GM12878 (cell line): Measurements from ENCODE around the gene FCHSD2. TPM values are rescaled to one million over a fixed set of nuclear protein-coding genes. Genes with fewer than 3 reads are reported as not detected.
A peak's percentile ranks its signal among the peaks of the same experiment; 100 is the strongest.

Experiments
- ATAC-seq: fragments of 200-7000 bp; cut with Tn5 transposase; 3 replicates; pipeline ENCODE4 v1.9.1; 2020; ENCODE audit warnings: mild to moderate bottlenecking, moderate library complexity
- BruUV-seq: library from RNA; stranded (reverse); fragments of 400-500 nt; replicated peaks from 2 replicates; lab custom pipeline; 2021; lab: Mats Ljungman, UMichigan
- CTCF ChIA-PET: fragments of 300-600 bp; sonication (Branson Sonifier 250); formaldehyde crosslinking; extraction: SDS; loops from one replicate; lab custom pipeline; 2021; ENCODE audit warnings: inconsistent platforms; lab: Yijun Ruan, JAX
- POLR2A ChIA-PET: fragments of 350-600 bp; formaldehyde crosslinking; extraction: SDS; loops from one replicate; lab custom pipeline; 2021; ENCODE audit warnings: inconsistent platforms; lab: Charles Lee
- RAD21 ChIA-PET: fragments of 300-600 bp; sonication (Branson Sonifier 250); formaldehyde crosslinking; loops from one replicate; lab custom pipeline; 2023; ENCODE audit warnings: antibody characterized with exemption; ENCODE audit not compliant: unreplicated experiment; lab: Charles Lee
- SMC1A ChIA-PET: fragments of 300-600 bp; sonication (Branson Sonifier 250); formaldehyde crosslinking; loops from one replicate; lab custom pipeline; 2023; ENCODE audit not compliant: unreplicated experiment, uncharacterized antibody; lab: Charles Lee
- DNase-seq: peaks from one replicate; pipeline ENCODE4 v3.0.0-alpha.2; 2011; ENCODE audit warnings: low read depth, low spot score
- FAIRE-seq: peaks from 3 replicates; lab custom pipeline; 2011; peaks lifted over from hg19 to GRCh38; lab: Jason Lieb, UNC
- H2AFZ ChIP-seq: 2 replicates; pipeline ENCODE4 v1.6.0; 2011; ENCODE audit warnings: low read depth, low read length, control low read depth; ENCODE audit not compliant: control insufficient read depth
- H3K27ac ChIP-seq: 2 replicates; pipeline ENCODE4 v1.5.1; 2011; ENCODE audit warnings: control low read depth; ENCODE audit not compliant: control insufficient read depth, insufficient read depth
- H3K27me3 ChIP-seq, 2 experiments: replicated peaks in 1 of 2; 2 replicates each; pipeline versions ENCODE4 v1.6.0 to v1.6.1; 2011; ENCODE audit warnings: low read length in 1 of 2; ENCODE audit not compliant: control insufficient read depth in 2 of 2, insufficient read depth in 2 of 2
- H3K36me3 ChIP-seq, 2 experiments: 2 replicates each; pipeline ENCODE4 v1.5.1; 2011; ENCODE audit warnings: low read length in 1 of 2; ENCODE audit not compliant: control insufficient read depth in 2 of 2, insufficient read depth in 2 of 2
- H3K4me1 ChIP-seq: 2 replicates; pipeline ENCODE4 v1.6.1; 2011; ENCODE audit warnings: mild to moderate bottlenecking, low read length, moderate library complexity, mixed read lengths; ENCODE audit not compliant: control insufficient read depth, insufficient read depth
- H3K4me2 ChIP-seq: 2 replicates; pipeline ENCODE4 v1.6.0; 2011; ENCODE audit warnings: control low read depth; ENCODE audit not compliant: control insufficient read depth, insufficient read depth
- H3K4me3 ChIP-seq: fragments of 200-600 bp; sonication (generic); 2 replicates; pipeline ENCODE4 v1.5.1; 2016
- H3K79me2 ChIP-seq: 2 replicates; pipeline ENCODE4 v1.6.0; 2011; ENCODE audit warnings: low read length; ENCODE audit not compliant: control insufficient read depth, insufficient read depth
- H3K9ac ChIP-seq: 2 replicates; pipeline ENCODE4 v1.8.0; 2011; ENCODE audit warnings: low read length, control low read depth, mixed read lengths; ENCODE audit not compliant: control insufficient read depth, insufficient read depth
- H3K9me3 ChIP-seq: replicated peaks from 3 replicates; pipeline ENCODE4 v1.5.1; 2011; ENCODE audit warnings: mild to moderate bottlenecking, low read length; ENCODE audit not compliant: control insufficient read depth, insufficient read depth
- H4K20me1 ChIP-seq: 2 replicates; pipeline ENCODE4 v1.6.0; 2011; ENCODE audit not compliant: control insufficient read depth, insufficient read depth
- BHLHE40 ChIP-seq, 2 experiments: fragments of 450-650 bp in 1 of 2; IDR thresholded peaks; 2 replicates each; pipeline ENCODE4 v1.6.1; 2011 to 2017; ENCODE audit warnings: low read depth in 2 of 2, borderline replicate concordance in 1 of 2, improper control_type of control experiment in 1 of 2, low read length in 1 of 2, mild to moderate bottlenecking in 1 of 2
- BMI1 ChIP-seq: fragments of 450-650 bp; IDR thresholded peaks from 2 replicates; pipeline ENCODE4 v1.6.1; 2016; ENCODE audit warnings: mild to moderate bottlenecking, moderate library complexity, borderline replicate concordance
- CREM ChIP-seq: IDR thresholded peaks from 2 replicates; pipeline ENCODE4 v1.6.1; 2014; ENCODE audit warnings: antibody characterized with exemption, low read depth
- FOS ChIP-seq: IDR thresholded peaks from 3 replicates; pipeline ENCODE4 v1.6.1; 2011; ENCODE audit warnings: borderline replicate concordance; ENCODE audit not compliant: insufficient read length; ENCODE audit errors: extremely low read depth
- KLF5 ChIP-seq: fragments of 450-650 bp; IDR thresholded peaks from 2 replicates; pipeline ENCODE4 v1.6.1; 2014; ENCODE audit warnings: mild to moderate bottlenecking; ENCODE audit not compliant: partially characterized antibody
- NFYB ChIP-seq: IDR thresholded peaks from 2 replicates; pipeline ENCODE4 v1.6.1; 2011; ENCODE audit warnings: low read depth, mild to moderate bottlenecking, low read length, improper control_type of control experiment, moderate library complexity; ENCODE audit not compliant: insufficient read depth
- NR2C1 ChIP-seq: fragments of 450-650 bp; IDR thresholded peaks from 2 replicates; pipeline ENCODE4 v1.6.1; 2017; ENCODE audit warnings: antibody characterized with exemption, mild to moderate bottlenecking, moderate library complexity
- NRF1 ChIP-seq: conservative IDR thresholded peaks from 2 replicates; pipeline ENCODE4 v1.6.1; 2011; ENCODE audit warnings: mild to moderate bottlenecking, low read depth, low read length, improper control_type of control experiment
- PML ChIP-seq: IDR thresholded peaks from 2 replicates; pipeline ENCODE4 v1.6.1; 2012; ENCODE audit warnings: low read length, inconsistent platforms
- SRF ChIP-seq, 2 experiments: IDR thresholded peaks; 2 replicates each; pipeline ENCODE4 v1.6.1; 2011; ENCODE audit warnings: low read depth in 2 of 2, low read length in 2 of 2, mild to moderate bottlenecking in 1 of 2, moderate library complexity in 1 of 2
- ZNF207 ChIP-seq: fragments of 450-650 bp; IDR thresholded peaks from 2 replicates; pipeline ENCODE4 v1.6.1; 2014; ENCODE audit warnings: antibody characterized with exemption, mild to moderate bottlenecking, borderline replicate concordance
- ZNF274 ChIP-seq: IDR thresholded peaks from one replicate; pipeline ENCODE4 v1.8.0; 2011; ENCODE audit not compliant: insufficient read length, insufficient read depth
- in situ Hi-C: fragments of 300-500 bp; cut with MboI; formaldehyde crosslinking; loops from 9 replicates; pipeline ENCODE4 v1.14.3; 2018; ENCODE audit warnings: mixed read lengths
- intact Hi-C: fragments of 100-400 bp; cut with micrococcal nuclease; formaldehyde crosslinking; loops from one replicate; pipeline ENCODE4 v1.14.2; 2022; ENCODE audit not compliant: unreplicated experiment
- polyA plus RNA-seq, 11 experiments: library from polyadenylated mRNA; depleted of rRNA in 4 of 11; unstranded in 6 of 11; stranded (reverse) in 5 of 11; fragments of >200 nt; fragmentation: Nextera tagmentation in 4 of 11; fragmentation: Illumina TruSeq in 1 of 11; extraction: Ambion mirVana in 4 of 11; extraction: Trizol in 1 of 11; gene quantifications; 1 replicate in 1 of 11; 2 replicates in 10 of 11; pipeline versions ENCODE4 v1.2.1 to v1.2.3, GENCODE V29; 2011 to 2016; ENCODE audit warnings: inconsistent platforms in 2 of 11, missing spikeins in 2 of 11, low read depth in 1 of 11
- total RNA-seq, 4 experiments: library from RNA; depleted of rRNA in 3 of 4; stranded (reverse); fragments of >200 nt in 3 of 4; fragmentation: Illumina TruSeq in 1 of 4; extraction: Trizol in 1 of 4; gene quantifications; 2 replicates each; pipeline versions ENCODE4 v1.2.1 to v1.2.3, GENCODE V29; 2013 to 2021
- TF ChIP-seq, protein P1 (sequence below): fragments of 450-650 bp; IDR thresholded peaks from 2 replicates; pipeline ENCODE4 v1.6.1; 2018; ENCODE audit warnings: mild to moderate bottlenecking, low read depth, moderate library complexity; ENCODE audit not compliant: partially characterized antibody
- TF ChIP-seq, protein P2 (sequence below): IDR thresholded peaks from 2 replicates; pipeline ENCODE4 v1.6.1; 2012; ENCODE audit warnings: low read depth, low read length, improper control_type of control experiment
- TF ChIP-seq, protein P3 (sequence below): IDR thresholded peaks from 2 replicates; pipeline ENCODE4 v1.6.1; 2011; ENCODE audit warnings: low read depth, low read length, improper control_type of control experiment, borderline replicate concordance

The FCHSD2 gene
- total and polyA plus RNA-seq, 10 of the 15 experiments (the other 5 are each of a cell fraction or from before 2014, with no cell fraction given): 13.2 to 89.8 (median 47.8) TPM

DNA sequence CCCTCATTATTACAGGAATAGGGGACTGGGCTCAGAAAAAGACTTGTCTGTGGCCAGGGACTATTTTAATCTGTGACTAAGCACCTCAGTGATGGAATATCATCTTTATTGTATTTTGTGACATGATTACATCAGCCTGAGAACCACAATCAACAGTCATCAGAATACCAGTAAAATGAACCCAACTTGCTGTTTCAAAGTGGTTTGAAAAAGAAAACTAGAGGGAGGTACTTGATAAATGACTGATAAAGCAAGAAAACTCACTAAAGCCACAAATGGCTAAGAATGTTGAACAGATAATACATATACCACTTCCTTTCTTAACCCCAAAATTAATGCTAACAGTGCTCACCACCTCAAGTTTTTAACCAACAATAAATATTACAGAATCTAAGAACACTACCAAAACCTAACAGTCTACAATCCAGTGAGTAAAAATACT is 172.2 kb downstream of the FCHSD2 start (continued):
- TF ChIP-seq, protein P1, sequence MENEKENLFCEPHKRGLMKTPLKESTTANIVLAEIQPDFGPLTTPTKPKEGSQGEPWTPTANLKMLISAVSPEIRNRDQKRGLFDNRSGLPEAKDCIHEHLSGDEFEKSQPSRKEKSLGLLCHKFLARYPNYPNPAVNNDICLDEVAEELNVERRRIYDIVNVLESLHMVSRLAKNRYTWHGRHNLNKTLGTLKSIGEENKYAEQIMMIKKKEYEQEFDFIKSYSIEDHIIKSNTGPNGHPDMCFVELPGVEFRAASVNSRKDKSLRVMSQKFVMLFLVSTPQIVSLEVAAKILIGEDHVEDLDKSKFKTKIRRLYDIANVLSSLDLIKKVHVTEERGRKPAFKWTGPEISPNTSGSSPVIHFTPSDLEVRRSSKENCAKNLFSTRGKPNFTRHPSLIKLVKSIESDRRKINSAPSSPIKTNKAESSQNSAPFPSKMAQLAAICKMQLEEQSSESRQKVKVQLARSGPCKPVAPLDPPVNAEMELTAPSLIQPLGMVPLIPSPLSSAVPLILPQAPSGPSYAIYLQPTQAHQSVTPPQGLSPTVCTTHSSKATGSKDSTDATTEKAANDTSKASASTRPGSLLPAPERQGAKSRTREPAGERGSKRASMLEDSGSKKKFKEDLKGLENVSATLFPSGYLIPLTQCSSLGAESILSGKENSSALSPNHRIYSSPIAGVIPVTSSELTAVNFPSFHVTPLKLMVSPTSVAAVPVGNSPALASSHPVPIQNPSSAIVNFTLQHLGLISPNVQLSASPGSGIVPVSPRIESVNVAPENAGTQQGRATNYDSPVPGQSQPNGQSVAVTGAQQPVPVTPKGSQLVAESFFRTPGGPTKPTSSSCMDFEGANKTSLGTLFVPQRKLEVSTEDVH: no peak
- peak; percentile 78 for TF ChIP-seq CREM

DNA sequence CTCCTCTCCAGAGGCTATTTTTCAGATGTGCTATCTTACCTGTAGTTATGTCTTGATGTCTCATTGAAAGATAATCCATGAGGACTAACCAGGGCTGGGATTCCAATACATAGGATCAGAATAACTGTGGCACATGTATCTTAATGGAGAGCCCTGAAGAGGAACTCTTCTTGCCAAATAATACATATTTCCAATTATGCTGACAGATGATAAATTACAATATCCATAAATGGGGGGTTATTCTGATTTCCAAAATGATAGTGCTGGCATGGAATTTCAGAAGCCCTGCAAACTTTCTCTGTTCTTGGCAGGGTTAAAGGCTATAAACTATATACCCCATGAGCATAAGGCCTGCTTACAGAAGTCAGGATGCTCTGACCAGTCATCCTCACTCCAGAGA is 173.7 kb downstream of the FCHSD2 start:
- peaks cover 2 to 19% of the 10 kb centered on the region in 2 experiments for H3K36me3 ChIP-seq
- H3K4me1 ChIP-seq: peaks cover 22% of the 10 kb centered on the region
- H3K27me3 ChIP-seq: no peaks in the 10 kb centered on the region
- BruUV-seq: no TSS peak
- H4K20me1 ChIP-seq: no peaks in the 10 kb centered on the region
- CTCF ChIA-PET: no interaction called here
- in situ Hi-C loops: no loop called here
- H3K4me3 ChIP-seq: no peak overlapping the region
- SMC1A ChIA-PET: interaction anchor here (1.1 kb wide), 1 partner anchor 17 kb away, joined by 5 read pairs; no protein-coding TSS in a partner anchor
- POLR2A ChIA-PET: no interaction called here
- H3K79me2 ChIP-seq: peaks cover 14% of the 10 kb centered on the region
- H3K9ac ChIP-seq: no peak overlapping the region
- no peak for ATAC-seq
- H3K4me2 ChIP-seq: no peak overlapping the region
- no peak overlapping the region for H2AFZ ChIP-seq
- no peaks in the 10 kb centered on the region; the same call in 2 of the 3 replicates for H3K9me3 ChIP-seq
- TF ChIP-seq BHLHE40 (IDR thresholded peaks at IDR 0.05; ENCODE audit: borderline replicate concordance in 1 of 2, low read depth in 2 of 2, low read length in 1 of 2) (no peak), BMI1 (no peak), NFYB (no peak), KLF5 (no peak), ZNF274 (no peak), PML (no peak), NRF1 (no peak), SRF (IDR thresholded peaks at IDR 0.05; ENCODE audit: low read depth in 2 of 2, low read length in 2 of 2) (no peak), ZNF207 (no peak), FOS (no peak), NR2C1 (no peak)
- TF ChIP-seq, protein P2, sequence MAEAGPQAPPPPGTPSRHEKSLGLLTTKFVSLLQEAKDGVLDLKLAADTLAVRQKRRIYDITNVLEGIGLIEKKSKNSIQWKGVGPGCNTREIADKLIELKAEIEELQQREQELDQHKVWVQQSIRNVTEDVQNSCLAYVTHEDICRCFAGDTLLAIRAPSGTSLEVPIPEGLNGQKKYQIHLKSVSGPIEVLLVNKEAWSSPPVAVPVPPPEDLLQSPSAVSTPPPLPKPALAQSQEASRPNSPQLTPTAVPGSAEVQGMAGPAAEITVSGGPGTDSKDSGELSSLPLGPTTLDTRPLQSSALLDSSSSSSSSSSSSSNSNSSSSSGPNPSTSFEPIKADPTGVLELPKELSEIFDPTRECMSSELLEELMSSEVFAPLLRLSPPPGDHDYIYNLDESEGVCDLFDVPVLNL: no peak
- TF ChIP-seq, protein P3, sequence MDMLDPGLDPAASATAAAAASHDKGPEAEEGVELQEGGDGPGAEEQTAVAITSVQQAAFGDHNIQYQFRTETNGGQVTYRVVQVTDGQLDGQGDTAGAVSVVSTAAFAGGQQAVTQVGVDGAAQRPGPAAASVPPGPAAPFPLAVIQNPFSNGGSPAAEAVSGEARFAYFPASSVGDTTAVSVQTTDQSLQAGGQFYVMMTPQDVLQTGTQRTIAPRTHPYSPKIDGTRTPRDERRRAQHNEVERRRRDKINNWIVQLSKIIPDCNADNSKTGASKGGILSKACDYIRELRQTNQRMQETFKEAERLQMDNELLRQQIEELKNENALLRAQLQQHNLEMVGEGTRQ: no peak
- TF ChIP-seq, all 136 proteins: peak for 0
- FAIRE-seq: no peak
- intact Hi-C loops: no loop called here
- RAD21 ChIA-PET: no interaction called here
- no peak for DNase-seq
- no peak overlapping the region for H3K27ac ChIP-seq
